A549 (cell line): Measurements from ENCODE around the gene URI1. TPM values are rescaled to one million over a fixed set of nuclear protein-coding genes. Genes with fewer than 3 reads are reported as not detected.

Source experiments
- ATAC-seq, 2 experiments: fragments of 200-7000 bp in 1 of 2; fragments of >200 bp in 1 of 2; cut with Nextera tagmentation in 1 of 2; cut with Tn5 transposase in 1 of 2; 3 replicates each; pipeline versions ENCODE4 v1.8.0 to v1.9.1; 2018 to 2020; ENCODE audit warnings: mild to moderate bottlenecking in 1 of 2, moderate library complexity in 1 of 2
- CTCF ChIA-PET: fragments of 300-600 bp; sonication (Branson Sonifier 250); formaldehyde crosslinking; extraction: SDS; loops from one replicate; lab custom pipeline; 2021; ENCODE audit warnings: antibody characterized with exemption, inconsistent platforms; lab: Yijun Ruan, JAX
- POLR2A ChIA-PET: fragments of 350-600 bp; formaldehyde crosslinking; extraction: SDS; loops from one replicate; lab custom pipeline; 2021; ENCODE audit warnings: antibody characterized with exemption, inconsistent platforms; lab: Yijun Ruan, JAX
- DNase-seq, 2 experiments: peaks; one replicate each; pipeline versions ENCODE4 v3.0.0 to v3.0.0-alpha.2; 2011 to 2016; ENCODE audit warnings: low read depth in 1 of 2, low spot score in 1 of 2
- FAIRE-seq: peaks from 2 replicates; lab custom pipeline; 2011; peaks lifted over from hg19 to GRCh38; lab: Jason Lieb, UNC
- H3K27ac ChIP-seq, 2 experiments: fragments of >200 bp; sonication (Bioruptor Twin); formaldehyde crosslinking; 3 replicates each; pipeline ENCODE4 v1.5.1; 2016 to 2017
- H3K4me1 ChIP-seq: fragments of >200 bp; sonication (Bioruptor Twin); formaldehyde crosslinking; 3 replicates; pipeline ENCODE4 v1.6.1; 2016
- H3K4me2 ChIP-seq: fragments of >200 bp; sonication (Bioruptor Twin); formaldehyde crosslinking; 3 replicates; pipeline ENCODE4 v1.6.1; 2016
- H3K4me3 ChIP-seq: fragments of >200 bp; sonication (Bioruptor Twin); formaldehyde crosslinking; 3 replicates; pipeline ENCODE4 v1.5.1; 2016
- H3K9me3 ChIP-seq: fragments of >200 bp; sonication (Bioruptor Twin); formaldehyde crosslinking; 3 replicates; pipeline ENCODE4 v1.6.1; 2016
- CEBPB ChIP-seq, 2 experiments: fragments of >200 bp in 1 of 2; sonication (Bioruptor Twin) in 1 of 2; formaldehyde crosslinking in 1 of 2; IDR thresholded peaks; 2 replicates each; pipeline ENCODE4 v1.6.1; 2012 to 2016
- E2F6 ChIP-seq: IDR thresholded peaks from 2 replicates; pipeline ENCODE4 v1.6.1; 2012; ENCODE audit warnings: low read depth, borderline replicate concordance
- EHF ChIP-seq: fragments of 250-450 bp; sonication (Bioruptor Pico); IDR thresholded peaks from 2 replicates; pipeline ENCODE4 v1.5.0; 2020; ENCODE audit warnings: mild to moderate bottlenecking
- EHMT2 ChIP-seq: fragments of 200-600 bp; sonication (generic); IDR thresholded peaks from 2 replicates; pipeline ENCODE4 v1.6.1; 2016; ENCODE audit warnings: antibody characterized with exemption, low read depth, mild to moderate bottlenecking, moderate library complexity
- FOSB ChIP-seq: fragments of 250-450 bp; sonication (Bioruptor Pico); IDR thresholded peaks from 2 replicates; pipeline ENCODE4 v1.5.0; 2020; ENCODE audit warnings: mild to moderate bottlenecking, moderate library complexity
- FOSL2 ChIP-seq, 2 experiments: fragments of 450-650 bp in 1 of 2; fragments of >200 bp in 1 of 2; sonication (Bioruptor Twin) in 1 of 2; formaldehyde crosslinking; IDR thresholded peaks; 2 replicates each; pipeline versions ENCODE4 v1.5.0 to v1.6.1; 2016 to 2020; ENCODE audit warnings: mild to moderate bottlenecking in 1 of 2, moderate library complexity in 1 of 2
- FOXS1 ChIP-seq: fragments of 250-450 bp; sonication (Bioruptor Pico); IDR thresholded peaks from 2 replicates; pipeline ENCODE4 v1.5.0; 2020; ENCODE audit warnings: mild to moderate bottlenecking, moderate library complexity
- HOXB13 ChIP-seq: fragments of 250-450 bp; sonication (Bioruptor Pico); IDR thresholded peaks from 2 replicates; pipeline ENCODE4 v1.5.0; 2020; ENCODE audit warnings: low read depth, mild to moderate bottlenecking, moderate library complexity
- HOXB5 ChIP-seq: fragments of 250-450 bp; sonication (Bioruptor Pico); IDR thresholded peaks from 2 replicates; pipeline ENCODE4 v1.5.0; 2020; ENCODE audit warnings: mild to moderate bottlenecking, moderate library complexity
- JUN ChIP-seq, 2 experiments: fragments of >200 bp; sonication (Bioruptor Twin); formaldehyde crosslinking; IDR thresholded peaks; 2 replicates in 1 of 2; 3 replicates in 1 of 2; pipeline ENCODE4 v1.6.1; 2016 to 2017
- JUNB ChIP-seq: fragments of >200 bp; sonication (Bioruptor Twin); formaldehyde crosslinking; IDR thresholded peaks from 2 replicates; pipeline ENCODE4 v1.6.1; 2016
- KDM1A ChIP-seq: fragments of 200-600 bp; sonication (generic); IDR thresholded peaks from 2 replicates; pipeline ENCODE4 v1.6.1; 2016; ENCODE audit warnings: low read depth, mild to moderate bottlenecking
- MAFK ChIP-seq: fragments of 450-650 bp; IDR thresholded peaks from 2 replicates; pipeline ENCODE4 v1.6.1; 2014; ENCODE audit not compliant: partially characterized antibody
- MAX ChIP-seq: IDR thresholded peaks from 2 replicates; pipeline ENCODE4 v1.6.1; 2012
- MAZ ChIP-seq: fragments of 150-350 bp; IDR thresholded peaks from 2 replicates; pipeline ENCODE4 v1.6.1; 2014; ENCODE audit warnings: antibody characterized with exemption, low read depth, low read length, borderline replicate concordance
- MYC ChIP-seq: IDR thresholded peaks from 2 replicates; pipeline ENCODE4 v1.6.1; 2012; ENCODE audit warnings: mild to moderate bottlenecking, inconsistent platforms, low read length, improper control_type of control experiment, borderline replicate concordance
- PBX3 ChIP-seq: IDR thresholded peaks from 2 replicates; pipeline ENCODE4 v1.6.1; 2012
- PHF8 ChIP-seq: fragments of 200-600 bp; sonication (generic); IDR thresholded peaks from 2 replicates; pipeline ENCODE4 v1.6.1; 2016; ENCODE audit warnings: low read depth, mild to moderate bottlenecking, antibody characterized with exemption, moderate library complexity, borderline replicate concordance
- POLR2AphosphoS2 ChIP-seq: conservative IDR thresholded peaks from 2 replicates; pipeline ENCODE4 v1.6.1; 2012; ENCODE audit warnings: low read length, improper control_type of control experiment, inconsistent platforms
- REST ChIP-seq: fragments of 200-600 bp; sonication (generic); IDR thresholded peaks from 2 replicates; pipeline ENCODE4 v1.6.1; 2016; ENCODE audit warnings: antibody characterized with exemption, mild to moderate bottlenecking, moderate library complexity
- SMC3 ChIP-seq: fragments of >200 bp; sonication (Bioruptor Twin); formaldehyde crosslinking; IDR thresholded peaks from 3 replicates; pipeline ENCODE4 v1.6.1; 2018; ENCODE audit warnings: inconsistent platforms
- SREBF2 ChIP-seq: fragments of 450-650 bp; IDR thresholded peaks from 2 replicates; pipeline ENCODE4 v1.6.1; 2014; ENCODE audit warnings: mild to moderate bottlenecking, moderate library complexity
- TFCP2L1 ChIP-seq: fragments of 250-450 bp; sonication (Bioruptor Pico); IDR thresholded peaks from 2 replicates; pipeline ENCODE4 v1.5.0; 2021; ENCODE audit warnings: mild to moderate bottlenecking
- ZC3H11A ChIP-seq: fragments of 450-650 bp; IDR thresholded peaks from 2 replicates; pipeline ENCODE4 v1.6.1; 2014; ENCODE audit warnings: antibody characterized with exemption, mild to moderate bottlenecking
- WGBS: methylation state at CpG from one replicate; pipeline ENCODE4 v1.1.6; 2017; ENCODE audit errors: missing lambda C conversion rate; 5-methylcytosine and 5-hydroxymethylcytosine counted together
- polyA plus RNA-seq, 4 experiments: library from polyadenylated mRNA; depleted of rRNA in 3 of 4; stranded (reverse); fragments of >200 nt; fragmentation: RNase III in 1 of 4; extraction: RNeasy Plus Mini Kit Qiagen cat#74134 plus additional on column Dnase treatment in 1 of 4; gene quantifications; 2 replicates in 3 of 4; 3 replicates in 1 of 4; pipeline ENCODE4 v1.2.3, GENCODE V29; 2011 to 2017
- TF ChIP-seq, protein P1 (sequence below): fragments of 250-450 bp; sonication (Bioruptor Pico); IDR thresholded peaks from 2 replicates; pipeline ENCODE4 v1.5.0; 2020; ENCODE audit warnings: low read depth, mild to moderate bottlenecking, moderate library complexity

URI1 gene
- polyA plus RNA-seq, 2 of the 4 experiments (the other 2 are of a cell fraction) = 116 to 228 TPM

DNA sequence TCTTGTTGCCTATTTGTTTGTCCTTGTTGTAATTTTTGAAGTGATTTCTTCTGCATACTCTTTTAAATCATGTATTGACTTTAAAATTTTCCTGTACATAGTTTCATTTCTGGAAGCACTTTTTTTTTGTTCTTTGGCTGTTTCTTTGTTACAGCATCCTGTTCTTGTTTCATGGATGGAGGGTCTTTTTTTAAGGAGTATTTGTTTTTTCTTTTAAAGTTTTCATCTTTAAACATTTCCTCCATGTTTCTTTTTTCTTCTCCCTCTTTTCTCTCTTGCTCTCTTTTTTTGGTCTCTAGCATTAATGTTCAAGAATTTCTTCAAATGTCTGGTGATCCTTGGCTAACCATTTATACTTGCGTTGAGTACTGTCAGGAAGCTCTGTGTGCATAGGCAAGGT lies 58.8 kb downstream of the URI1 start:
- no peaks in the 10 kb centered on the region for H3K4me1 ChIP-seq
- H3K9me3 ChIP-seq = peaks cover 20% of the 10 kb centered on the region; the same call in 2 of the 3 replicates
- ChIA-PET POLR2A (no interaction called here), CTCF (interaction anchor here (1.2 to 1.4 kb wide), 2 partner anchors 13 to 21 kb away, joined by 3 to 5 read pairs; no protein-coding TSS in a partner anchor)
- peak; percentile 98 for FAIRE-seq
- H3K4me3 ChIP-seq = no peak overlapping the region
- WGBS = 93% methylated on average over 1 of the region's 1 CpG
- no peak for TF ChIP-seq TFCP2L1 (CRISPR knock-in tag)
- no peak for TF ChIP-seq JUNB
- TF ChIP-seq PBX3 = no peak
- TF ChIP-seq CEBPB (IDR thresholded peaks at IDR 0.05) = no peak
- no peak for TF ChIP-seq REST
- TF ChIP-seq POLR2AphosphoS2 = no peak
- TF ChIP-seq SMC3 = no peak
- no peak for TF ChIP-seq HOXB13 (CRISPR knock-in tag)
- no peak for TF ChIP-seq FOXS1 (CRISPR knock-in tag)
- TF ChIP-seq ZC3H11A = no peak
- no peak for TF ChIP-seq SREBF2
- no peak for TF ChIP-seq E2F6
- no peak for TF ChIP-seq FOSB (CRISPR knock-in tag)
- TF ChIP-seq, protein P1, sequence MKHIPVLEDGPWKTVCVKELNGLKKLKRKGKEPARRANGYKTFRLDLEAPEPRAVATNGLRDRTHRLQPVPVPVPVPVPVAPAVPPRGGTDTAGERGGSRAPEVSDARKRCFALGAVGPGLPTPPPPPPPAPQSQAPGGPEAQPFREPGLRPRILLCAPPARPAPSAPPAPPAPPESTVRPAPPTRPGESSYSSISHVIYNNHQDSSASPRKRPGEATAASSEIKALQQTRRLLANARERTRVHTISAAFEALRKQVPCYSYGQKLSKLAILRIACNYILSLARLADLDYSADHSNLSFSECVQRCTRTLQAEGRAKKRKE (CRISPR knock-in tag) = no peak
- no peak for TF ChIP-seq PHF8
- TF ChIP-seq JUN (IDR thresholded peaks at IDR 0.05) = no peak
- no peak for TF ChIP-seq HOXB5 (CRISPR knock-in tag)
- no peak for TF ChIP-seq EHF
- TF ChIP-seq EHMT2 = no peak
- no peak overlapping the region for H3K4me2 ChIP-seq
- no peak for DNase-seq
- no peak overlapping the region for H3K27ac ChIP-seq
- no peak for ATAC-seq

GRCh38 chr19:30001301-30001700 lies 59.3 kb downstream of the URI1 start:
- ChIA-PET POLR2A (no interaction called here), CTCF (interaction anchor here (1.0 to 2.3 kb wide), 5 partner anchors 13 to 129 kb away, joined by 3 to 5 read pairs (median 5); no protein-coding TSS in a partner anchor)
- no peak overlapping the region for H3K4me2 ChIP-seq
- DNase-seq (no peak), FAIRE-seq (no peak), ATAC-seq (no peak)
- TF ChIP-seq KDM1A (no peak), MAZ (no peak), MYC (no peak), MAX (no peak), MAFK (no peak), CEBPB (IDR thresholded peaks at IDR 0.05) (no peak), FOSL2 (IDR thresholded peaks at IDR 0.05) (no peak), FOSL2 (CRISPR knock-in tag; IDR thresholded peaks at IDR 0.05) (no peak), E2F6 (no peak), POLR2AphosphoS2 (no peak), REST (no peak)
- TF ChIP-seq, protein P1 (CRISPR knock-in tag) = no peak
- H3K4me3 ChIP-seq = no peak overlapping the region
- WGBS = 96% methylated on average over 3 of the region's 3 CpGs
- H3K4me1 ChIP-seq = no peaks in the 10 kb centered on the region
- H3K27ac ChIP-seq = no peak overlapping the region
- H3K9me3 ChIP-seq = peaks cover 16% of the 10 kb centered on the region; the same call in 1 of the 3 replicates
